Thyroid gland (tissue), 4 donors: ENCODE data around the gene ARL4D.

Experiments used
- POLR2A ChIP-seq, 2 donors: fragments of 450-650 bp; IDR thresholded peaks; one replicate each; pipeline ENCODE4 v1.6.1; 2017; ENCODE audit warnings: antibody characterized with exemption in 2 of 2, mild to moderate bottlenecking in 2 of 2, moderate library complexity in 1 of 2
- TF ChIP-seq, protein P1 (sequence below), 6 experiments: fragments of 200-600 bp in 3 of 6; fragments of 450-650 bp in 3 of 6; sonication (generic) in 3 of 6; IDR thresholded peaks; one replicate each; pipeline ENCODE4 v1.5.1; 2016 to 2019; ENCODE audit warnings: antibody characterized with exemption in 6 of 6, mild to moderate bottlenecking in 2 of 6, inconsistent platforms in 1 of 6, moderate library complexity in 1 of 6

DNA sequence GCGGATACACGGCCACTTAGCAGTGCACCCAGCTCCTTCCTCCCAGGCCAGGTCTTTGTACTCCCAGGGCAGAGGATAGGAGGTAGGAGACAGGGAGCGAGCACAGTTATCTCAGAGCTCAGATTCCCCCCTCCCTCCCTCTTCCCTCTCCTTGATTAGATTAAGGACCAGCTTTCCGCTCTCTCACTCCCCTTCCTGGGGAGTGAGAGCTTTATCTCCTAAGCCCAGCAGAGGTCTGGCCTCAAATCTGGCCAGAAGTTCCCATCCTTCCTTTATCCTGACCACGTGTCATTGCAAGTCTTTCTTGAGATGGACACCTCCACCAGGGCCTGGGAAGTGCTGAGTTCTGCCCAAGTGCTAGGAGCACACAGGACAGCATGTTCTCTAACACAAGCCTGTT, 5.1 kb downstream of the ARL4D start:
- peak in 1 of 2 donors; percentile 13 for TF ChIP-seq POLR2A (IDR thresholded peaks at IDR 0.05)
- TF ChIP-seq, protein P1, sequence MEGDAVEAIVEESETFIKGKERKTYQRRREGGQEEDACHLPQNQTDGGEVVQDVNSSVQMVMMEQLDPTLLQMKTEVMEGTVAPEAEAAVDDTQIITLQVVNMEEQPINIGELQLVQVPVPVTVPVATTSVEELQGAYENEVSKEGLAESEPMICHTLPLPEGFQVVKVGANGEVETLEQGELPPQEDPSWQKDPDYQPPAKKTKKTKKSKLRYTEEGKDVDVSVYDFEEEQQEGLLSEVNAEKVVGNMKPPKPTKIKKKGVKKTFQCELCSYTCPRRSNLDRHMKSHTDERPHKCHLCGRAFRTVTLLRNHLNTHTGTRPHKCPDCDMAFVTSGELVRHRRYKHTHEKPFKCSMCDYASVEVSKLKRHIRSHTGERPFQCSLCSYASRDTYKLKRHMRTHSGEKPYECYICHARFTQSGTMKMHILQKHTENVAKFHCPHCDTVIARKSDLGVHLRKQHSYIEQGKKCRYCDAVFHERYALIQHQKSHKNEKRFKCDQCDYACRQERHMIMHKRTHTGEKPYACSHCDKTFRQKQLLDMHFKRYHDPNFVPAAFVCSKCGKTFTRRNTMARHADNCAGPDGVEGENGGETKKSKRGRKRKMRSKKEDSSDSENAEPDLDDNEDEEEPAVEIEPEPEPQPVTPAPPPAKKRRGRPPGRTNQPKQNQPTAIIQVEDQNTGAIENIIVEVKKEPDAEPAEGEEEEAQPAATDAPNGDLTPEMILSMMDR (IDR thresholded peaks at IDR 0.05) = no peak
